ENCODE measurements around the gene TSEN2. TPM values are rescaled to one million over a fixed set of nuclear protein-coding genes. Genes with fewer than 3 reads are reported as not detected.

TSEN2 gene
- 10 to 100 TPM; 10.9 to 11.1 TPM for total RNA-seq

DNA sequence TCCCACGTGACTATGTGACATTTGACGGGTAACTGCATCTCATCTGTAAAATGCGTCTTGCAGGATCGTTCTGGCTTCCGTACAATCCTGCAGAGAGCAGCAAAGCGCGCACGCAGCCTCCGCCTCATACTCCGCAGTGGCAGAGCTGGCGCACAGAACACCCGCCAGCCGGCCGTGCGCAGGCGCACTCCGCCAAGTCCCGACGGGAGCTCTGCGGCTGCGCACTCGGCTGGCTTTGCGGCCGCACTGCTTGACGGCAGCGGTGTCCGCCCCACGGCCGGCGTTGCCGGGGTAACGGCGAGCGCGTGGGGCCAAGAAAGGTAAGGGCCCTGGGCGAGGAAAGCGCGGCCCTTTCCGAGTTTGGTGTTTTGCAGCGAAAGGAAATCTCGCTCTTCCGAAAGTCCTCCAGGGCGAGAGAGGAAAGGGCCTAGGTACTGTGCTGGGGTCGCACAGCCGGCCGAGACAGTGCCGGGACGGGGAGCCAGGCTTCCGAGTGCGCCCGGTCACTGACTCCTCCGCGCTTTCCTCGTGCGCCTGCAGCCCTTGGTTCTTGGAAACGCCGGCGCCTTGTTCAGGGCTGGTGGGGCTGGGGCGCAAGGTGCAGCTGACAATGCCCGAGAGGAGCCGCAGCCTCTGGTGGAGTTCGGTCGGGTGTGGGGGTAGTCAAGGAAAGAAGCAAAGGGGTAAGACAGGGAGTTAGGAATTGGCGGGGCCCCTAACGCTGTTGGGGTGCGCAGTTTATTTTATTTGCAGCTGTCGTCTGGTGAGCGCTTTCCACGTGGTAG is at the start of gene TSEN2:
TSS of gene TSEN2 (plus strand) at position 283 of the 785 bp plus-strand sequence. CDS start 5,321 bp downstream, outside the sequence.
- ATAC-seq (ENCODE audit: low read depth) (peak; percentile 99), DNase-seq (peak; percentile 99)
- POLR2A ChIA-PET, result interaction anchor here (0.9 to 1.8 kb wide), 8 partner anchors 11 to 638 kb away, joined by 3 to 9 read pairs (median 4); partner anchors contain the start of genes MKRN2, RAF1 and TAMM41
- H3K36me3 Mint-ChIP-seq, result no peaks in the 10 kb centered on the region
- peaks cover 27% of the 10 kb centered on the region for H3K4me1 Mint-ChIP-seq
- peak within 1 kb of the TSS; percentile 95 for H3K27ac Mint-ChIP-seq
- H3K9me3 Mint-ChIP-seq, result no peaks in the 10 kb centered on the region
- no peaks in the 10 kb centered on the region for H3K27me3 Mint-ChIP-seq
- peak within 1 kb of the TSS; percentile 95 for H3K4me3 Mint-ChIP-seq

DNA sequence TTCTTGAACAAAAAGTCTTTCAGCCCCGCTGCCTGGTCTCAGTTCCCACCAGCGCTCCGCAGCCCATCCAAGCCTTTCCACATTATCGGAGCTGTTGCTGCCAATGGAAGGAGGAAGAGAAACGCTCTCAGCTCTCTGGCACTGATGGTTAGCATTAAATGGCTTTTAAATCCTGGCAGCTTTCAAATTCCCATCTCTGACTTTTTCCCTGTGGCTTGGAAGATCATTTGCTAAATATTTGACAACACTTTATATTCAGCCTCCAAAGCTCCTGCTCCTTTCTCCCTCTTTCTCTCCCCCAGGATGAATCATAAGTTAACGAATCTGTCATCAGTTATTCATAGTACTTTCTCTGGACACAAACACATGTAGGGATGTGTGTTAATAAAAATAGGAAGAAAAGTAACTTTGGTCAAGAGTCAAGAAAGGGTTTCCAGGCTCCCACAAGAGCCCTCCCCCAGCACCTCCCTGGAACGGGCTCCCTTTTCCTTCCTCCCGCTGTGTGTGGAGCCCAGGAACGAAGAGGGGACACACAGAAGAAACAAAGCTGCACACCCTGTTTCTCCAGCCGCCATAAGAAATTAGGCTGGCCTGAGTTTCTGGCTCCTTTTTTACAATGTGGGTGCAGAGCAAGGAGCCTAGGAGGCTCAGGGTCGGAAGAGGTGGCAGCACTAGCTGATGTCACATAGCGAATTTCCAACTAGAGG is 47.6 kb upstream of the TSEN2 start:
- ATAC-seq (ENCODE audit: low read depth), result no peak
- DNase-seq, result no peak
- peaks cover 35% of the 10 kb centered on the region for H3K27me3 Mint-ChIP-seq
- H3K27ac Mint-ChIP-seq, result no peak overlapping the region
- no peaks in the 10 kb centered on the region for H3K36me3 Mint-ChIP-seq
- no peaks in the 10 kb centered on the region for H3K4me1 Mint-ChIP-seq
- H3K4me3 Mint-ChIP-seq, result no peak overlapping the region
- H3K9me3 Mint-ChIP-seq, result no peaks in the 10 kb centered on the region
- POLR2A ChIA-PET, result no interaction called here

DNA sequence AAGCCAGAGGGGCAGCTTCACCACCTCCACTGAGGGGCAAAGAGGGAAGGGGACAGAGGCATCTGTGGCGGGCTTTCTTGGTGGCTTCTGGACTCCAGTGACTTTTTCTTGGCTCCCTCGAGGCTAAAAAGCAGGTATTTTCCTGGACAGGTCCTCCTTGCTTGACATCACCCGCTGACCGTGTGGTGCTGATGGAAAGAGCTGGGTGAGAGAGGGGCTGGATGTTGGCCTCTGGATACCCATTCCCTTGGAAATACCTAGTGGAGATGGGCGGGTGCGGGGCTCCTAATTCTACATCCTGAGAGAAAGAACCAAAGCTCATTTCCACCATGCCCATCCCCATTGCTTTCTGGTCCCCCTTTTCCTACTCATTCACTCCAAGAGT is 47.1 kb upstream of the TSEN2 start:
- ATAC-seq (ENCODE audit: low read depth) (no peak), DNase-seq (no peak)
- Mint-ChIP-seq H3K4me1 (no peaks in the 10 kb centered on the region), H3K27me3 (peaks cover 32% of the 10 kb centered on the region), H3K9me3 (no peaks in the 10 kb centered on the region), H3K4me3 (no peak overlapping the region), H3K36me3 (no peaks in the 10 kb centered on the region), H3K27ac (no peak overlapping the region)
- POLR2A ChIA-PET, result no interaction called here

DNA sequence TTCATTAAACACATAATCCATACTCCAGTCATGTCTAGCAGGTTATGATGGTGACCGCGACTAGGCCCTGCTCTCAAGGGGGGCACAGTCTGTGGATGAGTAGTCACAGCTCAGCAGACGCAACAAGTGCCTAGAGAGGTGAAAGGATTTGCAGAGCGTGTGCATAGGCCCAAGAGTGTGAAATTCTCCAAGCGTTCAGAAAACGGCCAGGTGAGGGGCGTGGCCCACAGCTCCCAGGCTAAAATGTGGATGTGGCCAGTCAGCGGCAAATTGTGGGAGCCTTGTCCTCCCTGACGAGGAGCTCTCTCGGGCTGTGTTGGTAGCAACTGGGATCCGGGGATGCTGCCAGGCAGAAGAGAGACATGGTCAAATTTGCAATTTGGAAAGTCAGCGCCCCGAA is 46.4 kb upstream of the TSEN2 start:
- POLR2A ChIA-PET, result no interaction called here
- no peak overlapping the region for H3K4me3 Mint-ChIP-seq
- no peaks in the 10 kb centered on the region for H3K9me3 Mint-ChIP-seq
- peaks cover 32% of the 10 kb centered on the region for H3K27me3 Mint-ChIP-seq
- H3K4me1 Mint-ChIP-seq, result no peaks in the 10 kb centered on the region
- no peaks in the 10 kb centered on the region for H3K36me3 Mint-ChIP-seq
- no peak for ATAC-seq (ENCODE audit: low read depth)
- DNase-seq, result no peak
- H3K27ac Mint-ChIP-seq, result no peak overlapping the region

DNA sequence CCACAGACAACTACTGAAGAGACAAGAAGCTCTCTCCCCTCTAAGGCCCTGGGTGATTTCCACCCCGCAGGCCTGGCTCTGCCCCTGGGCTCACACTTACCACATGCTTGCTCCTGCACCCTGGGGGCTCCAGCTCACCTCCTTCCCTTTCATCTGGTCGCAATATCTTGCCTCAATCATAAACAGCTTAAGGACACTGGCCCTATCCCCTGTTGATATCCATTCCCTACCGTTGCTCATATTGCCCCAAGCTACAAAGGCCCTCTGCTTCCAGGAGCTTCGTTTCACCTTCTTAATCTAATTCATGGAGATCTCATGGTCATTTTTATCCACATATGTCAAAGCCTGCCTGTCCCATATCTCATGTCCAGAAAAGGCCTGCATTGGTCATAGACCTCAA is 46.0 kb upstream of the TSEN2 start:
- H3K4me3 Mint-ChIP-seq, result no peak overlapping the region
- no peaks in the 10 kb centered on the region for H3K9me3 Mint-ChIP-seq
- H3K27ac Mint-ChIP-seq, result no peak overlapping the region
- ATAC-seq (ENCODE audit: low read depth) (no peak), DNase-seq (no peak)
- H3K27me3 Mint-ChIP-seq, result peaks cover 28% of the 10 kb centered on the region
- no peaks in the 10 kb centered on the region for H3K36me3 Mint-ChIP-seq
- POLR2A ChIA-PET, result no interaction called here
- H3K4me1 Mint-ChIP-seq, result no peaks in the 10 kb centered on the region

DNA sequence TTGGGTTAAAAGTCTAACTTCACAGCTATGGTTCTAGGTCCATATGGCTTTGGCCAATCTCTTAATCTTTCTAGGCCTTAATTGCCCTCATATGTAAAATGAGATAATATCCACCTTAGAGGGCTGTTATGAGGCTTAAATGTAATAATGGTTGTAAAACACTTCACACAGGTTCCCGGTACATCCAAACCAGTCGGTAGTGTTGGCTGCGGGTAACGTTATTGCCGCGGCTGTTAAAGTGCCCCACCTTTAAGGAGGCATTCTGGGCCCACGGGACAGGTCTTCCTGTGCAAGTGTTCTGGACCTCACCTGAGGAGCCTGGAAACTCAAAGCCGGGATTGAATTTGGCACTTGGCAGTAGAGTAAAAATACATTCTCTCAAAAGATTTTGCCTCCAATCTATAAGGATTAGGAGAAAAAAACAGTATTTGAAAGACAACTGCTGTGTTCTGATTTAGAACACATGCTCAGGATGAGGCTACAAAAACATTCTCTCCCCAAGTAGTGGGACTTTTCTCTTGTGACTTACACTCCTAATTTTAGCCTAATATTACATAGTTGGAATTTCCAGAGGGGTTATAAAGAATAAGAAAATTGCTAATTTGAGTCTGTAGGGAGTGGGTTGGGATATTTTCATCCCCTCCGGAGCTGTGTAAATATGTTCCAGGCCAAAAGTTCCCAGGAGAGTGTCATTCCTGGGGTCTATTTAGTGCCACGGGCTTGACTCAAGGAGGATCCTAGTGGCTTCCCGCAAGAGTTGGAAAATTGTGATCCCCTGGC is 44.9 kb upstream of the TSEN2 start:
- Mint-ChIP-seq H3K4me3 (no peak overlapping the region), H3K27ac (no peak overlapping the region), H3K27me3 (peaks cover 24% of the 10 kb centered on the region), H3K36me3 (no peaks in the 10 kb centered on the region), H3K9me3 (no peaks in the 10 kb centered on the region), H3K4me1 (no peaks in the 10 kb centered on the region)
- ATAC-seq (ENCODE audit: low read depth), result no peak
- POLR2A ChIA-PET, result no interaction called here
- DNase-seq, result no peak

DNA sequence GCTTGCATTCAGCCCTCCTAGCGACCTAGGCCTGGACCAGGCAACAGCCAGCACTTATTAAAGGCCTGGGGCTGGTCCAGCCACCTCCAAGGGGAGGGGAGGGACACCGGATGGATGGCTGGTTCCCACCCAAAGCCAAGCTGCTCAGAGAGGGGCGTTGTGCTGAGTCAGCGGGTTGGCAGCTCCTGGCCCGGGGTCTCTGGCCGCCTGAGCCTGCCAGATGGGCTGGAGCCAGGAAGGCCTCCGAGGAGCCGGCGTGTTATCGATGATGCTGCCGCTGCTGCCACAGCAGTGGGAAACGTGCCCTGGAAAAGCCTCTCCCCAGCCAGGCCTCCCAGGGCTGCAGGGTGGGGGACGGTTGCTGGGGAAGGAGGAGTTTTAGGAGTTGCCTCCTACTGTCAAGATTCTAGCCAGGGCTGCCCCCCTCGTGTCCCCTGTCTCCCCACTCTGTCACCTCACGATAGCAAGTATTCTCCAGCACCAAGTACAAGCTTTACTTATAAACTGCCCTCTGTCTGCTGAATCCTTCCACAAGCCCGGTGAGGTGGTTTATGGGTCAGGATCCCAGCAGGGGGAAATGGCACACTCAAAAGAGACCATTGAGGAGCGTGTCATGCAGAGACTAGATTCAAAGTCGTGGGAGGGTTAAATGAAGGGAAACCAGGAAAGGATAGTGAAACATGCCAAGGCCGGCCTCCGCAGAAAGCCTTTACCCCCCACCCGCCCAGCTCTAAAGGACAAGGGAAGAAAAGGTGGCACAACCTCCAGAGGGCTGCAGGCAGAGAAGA is 43.2 kb upstream of the TSEN2 start:
- no peak overlapping the region for H3K27ac Mint-ChIP-seq
- H3K4me3 Mint-ChIP-seq, result no peak overlapping the region
- no peaks in the 10 kb centered on the region for H3K4me1 Mint-ChIP-seq
- no peaks in the 10 kb centered on the region for H3K36me3 Mint-ChIP-seq
- POLR2A ChIA-PET, result no interaction called here
- DNase-seq (no peak), ATAC-seq (ENCODE audit: low read depth) (no peak)
- peaks cover 15% of the 10 kb centered on the region for H3K27me3 Mint-ChIP-seq
- no peaks in the 10 kb centered on the region for H3K9me3 Mint-ChIP-seq

DNA sequence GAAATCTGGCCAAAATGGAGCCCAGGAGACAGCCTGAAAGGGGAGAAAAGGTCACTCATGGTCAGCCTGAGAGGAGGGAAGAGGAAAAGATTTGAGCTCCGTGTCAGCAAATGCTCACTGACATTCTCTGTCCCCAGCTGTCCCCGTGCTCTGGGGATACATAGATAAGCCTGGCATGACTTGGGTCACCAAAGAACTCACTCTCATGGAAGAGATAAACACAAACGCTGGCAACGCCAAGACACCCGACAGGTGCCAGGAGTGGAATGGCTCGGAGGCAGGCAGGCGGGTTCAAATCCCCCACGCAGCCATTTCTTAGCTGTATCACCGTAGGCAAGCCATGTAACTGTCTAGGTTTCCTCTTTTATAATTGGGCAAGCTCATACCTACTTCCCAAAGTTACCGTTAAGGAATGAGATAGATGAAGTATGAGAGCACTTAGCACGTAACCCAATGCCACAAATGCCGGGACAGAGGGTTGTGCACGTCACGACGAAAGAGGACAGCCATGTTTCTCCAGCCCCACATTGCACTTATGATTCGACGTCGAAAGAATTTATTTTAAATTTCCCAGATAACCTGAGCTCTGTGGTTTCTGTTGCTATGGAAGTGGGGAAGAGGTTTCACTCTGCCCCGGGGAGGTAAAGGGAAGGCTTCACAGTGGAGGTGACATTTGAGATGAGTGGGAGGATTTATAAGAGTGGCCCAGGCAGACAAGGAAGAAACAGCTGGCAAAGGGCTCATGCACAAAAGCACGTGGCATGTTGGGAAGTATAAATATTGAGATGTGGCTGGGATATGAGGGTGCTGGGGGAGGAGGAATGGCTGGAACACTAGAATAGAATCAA is 41.4 kb upstream of the TSEN2 start:
- POLR2A ChIA-PET, result no interaction called here
- ATAC-seq (ENCODE audit: low read depth) (no peak), DNase-seq (no peak)
- no peaks in the 10 kb centered on the region for H3K4me1 Mint-ChIP-seq
- H3K27ac Mint-ChIP-seq, result no peak overlapping the region
- H3K4me3 Mint-ChIP-seq, result no peak overlapping the region
- no peaks in the 10 kb centered on the region for H3K9me3 Mint-ChIP-seq
- no peaks in the 10 kb centered on the region for H3K36me3 Mint-ChIP-seq
- peaks cover 10% of the 10 kb centered on the region for H3K27me3 Mint-ChIP-seq

DNA sequence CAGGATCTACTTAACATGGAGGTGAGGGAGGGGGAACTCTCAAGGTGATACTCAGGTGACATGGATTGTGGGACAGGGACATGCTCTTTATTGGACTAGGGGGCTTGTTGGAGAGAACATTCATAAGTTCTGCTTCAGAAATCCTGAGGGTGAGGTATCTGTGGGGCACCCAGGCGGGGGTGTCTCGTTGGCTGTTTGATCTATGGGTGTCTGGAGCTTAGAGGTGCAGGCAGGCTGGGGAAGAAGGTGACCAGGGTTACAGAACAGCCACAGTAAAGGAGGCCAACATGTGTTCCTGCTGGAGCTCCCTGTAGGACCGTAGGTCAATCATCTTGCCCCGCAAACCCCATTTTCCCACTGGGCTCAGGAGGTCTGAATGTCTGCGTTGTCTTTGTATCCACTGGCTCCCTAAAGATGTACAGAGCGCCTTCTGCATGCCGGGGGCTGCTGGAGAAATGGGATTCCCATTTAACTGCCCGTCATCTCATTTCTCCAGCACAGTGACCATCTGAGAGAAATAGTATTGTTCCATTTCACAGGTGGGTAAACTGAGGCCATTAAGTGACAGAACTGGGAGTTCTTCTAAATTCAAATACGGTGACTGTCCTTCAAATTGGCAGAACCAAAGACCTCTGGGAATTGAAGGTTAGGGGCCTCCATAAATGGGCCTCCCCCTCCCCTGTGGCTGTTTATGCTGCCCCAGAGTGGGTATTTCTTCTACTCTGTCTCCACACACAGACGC is 40.3 kb upstream of the TSEN2 start:
- no peaks in the 10 kb centered on the region for H3K4me1 Mint-ChIP-seq
- POLR2A ChIA-PET, result no interaction called here
- DNase-seq (no peak), ATAC-seq (ENCODE audit: low read depth) (no peak)
- H3K27me3 Mint-ChIP-seq, result peaks cover 11% of the 10 kb centered on the region
- H3K4me3 Mint-ChIP-seq, result no peak overlapping the region
- H3K27ac Mint-ChIP-seq, result no peak overlapping the region
- H3K9me3 Mint-ChIP-seq, result no peaks in the 10 kb centered on the region
- H3K36me3 Mint-ChIP-seq, result no peaks in the 10 kb centered on the region

DNA sequence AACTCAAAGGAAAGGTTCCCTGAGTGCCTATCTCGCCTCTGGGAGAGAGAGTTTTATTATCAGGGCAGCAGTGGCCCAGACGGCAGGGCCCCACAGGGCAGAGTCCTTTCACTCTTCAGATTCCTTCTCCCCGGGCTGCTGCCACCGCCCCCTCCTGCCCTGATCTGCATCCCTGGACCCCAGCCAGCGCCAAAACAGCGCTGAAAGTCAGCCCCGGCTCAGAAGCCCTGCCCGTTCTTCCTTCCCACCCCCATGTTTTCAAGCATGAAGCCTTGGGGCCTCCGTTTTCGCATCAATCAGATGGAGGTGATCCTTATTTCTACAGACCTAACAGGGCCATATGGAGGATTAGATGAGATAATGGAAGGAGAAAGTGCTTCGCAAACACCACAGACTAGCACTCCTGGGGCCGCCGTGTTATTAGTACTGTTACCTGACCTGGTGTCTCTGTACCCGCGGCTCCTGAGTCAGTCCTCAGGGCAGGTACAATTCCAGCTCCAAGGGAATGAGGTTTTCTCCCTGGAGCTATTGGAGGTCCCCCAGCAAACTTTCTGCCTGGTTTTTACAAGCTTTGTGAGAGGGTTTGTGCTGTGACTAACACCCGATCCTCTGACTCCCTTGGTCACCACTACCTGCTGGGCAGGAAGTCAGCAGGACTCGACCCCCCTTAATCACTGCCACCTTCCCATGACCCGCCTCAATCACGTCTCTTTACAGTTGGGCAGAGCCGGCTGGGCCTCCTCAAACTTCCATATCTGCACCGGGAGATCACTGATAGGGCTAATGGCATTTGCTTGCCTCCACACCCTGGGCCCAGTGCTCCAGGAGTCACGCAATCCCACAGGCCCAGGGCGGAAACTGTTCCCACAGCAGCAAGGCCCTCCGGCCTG is 39.5 kb upstream of the TSEN2 start:
- no peaks in the 10 kb centered on the region for H3K36me3 Mint-ChIP-seq
- H3K4me3 Mint-ChIP-seq, result no peak overlapping the region
- no peak overlapping the region for H3K27ac Mint-ChIP-seq
- no peaks in the 10 kb centered on the region for H3K4me1 Mint-ChIP-seq
- DNase-seq, result no peak
- H3K27me3 Mint-ChIP-seq, result peaks cover 11% of the 10 kb centered on the region
- ATAC-seq (ENCODE audit: low read depth), result no peak
- POLR2A ChIA-PET, result no interaction called here
- no peaks in the 10 kb centered on the region for H3K9me3 Mint-ChIP-seq

DNA sequence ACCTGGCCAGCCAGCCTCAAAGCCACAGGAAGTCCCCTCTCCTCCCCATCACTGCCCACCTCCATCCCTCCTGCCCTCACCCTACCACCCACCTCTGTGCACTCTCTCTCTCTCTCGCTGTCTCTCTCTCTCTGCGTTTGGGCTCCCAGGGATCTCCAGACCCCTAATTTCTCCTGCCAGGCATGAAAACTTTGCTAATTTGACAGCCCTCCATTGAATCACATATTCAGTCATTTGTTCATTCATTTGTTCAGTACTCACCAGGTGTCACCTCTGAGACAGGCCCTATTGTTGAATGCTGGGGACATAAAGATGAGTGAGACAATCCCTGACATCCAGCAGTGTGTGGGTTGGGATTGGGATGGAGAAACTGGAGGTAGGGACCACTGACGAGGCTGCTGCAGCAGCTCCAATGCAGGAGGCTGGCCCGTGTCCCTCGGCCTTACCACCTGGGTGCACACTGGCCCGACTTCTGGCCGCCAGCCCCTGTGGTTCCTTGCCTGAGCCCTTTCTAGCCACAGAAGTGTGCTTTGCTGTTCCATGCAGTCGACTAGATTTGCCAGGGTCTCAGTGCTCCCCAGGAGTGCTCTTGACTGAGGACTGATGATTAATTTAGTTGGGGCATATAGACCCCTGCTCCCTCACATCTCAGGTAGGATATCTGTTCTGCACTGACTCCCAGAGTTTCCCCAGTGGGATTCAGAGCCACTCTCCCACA is 38.6 kb upstream of the TSEN2 start:
- DNase-seq (no peak), ATAC-seq (ENCODE audit: low read depth) (no peak)
- POLR2A ChIA-PET, result no interaction called here
- Mint-ChIP-seq H3K4me3 (no peak overlapping the region), H3K9me3 (no peaks in the 10 kb centered on the region), H3K27ac (no peak overlapping the region), H3K27me3 (peaks cover 11% of the 10 kb centered on the region), H3K4me1 (no peaks in the 10 kb centered on the region), H3K36me3 (no peaks in the 10 kb centered on the region)

All from activated naive CD8-positive, alpha-beta T cell treated with anti-CD3 and anti-CD28 coated beads, Interleukin-2, amount 10 ng/mL, durations not matched to agents 7 days and 5 days (primary cell).